Measurements from ENCODE around the gene TLCD3B. TPM values are rescaled to one million over a fixed set of nuclear protein-coding genes. Genes with fewer than 3 reads are reported as not detected.
A peak's percentile ranks its signal among the peaks of the same experiment; 100 is the strongest.

TLCD3B gene
- total and polyA plus RNA-seq, 9 of the 15 experiments (the other 6 are each of a cell fraction or from before 2014, with no cell fraction given), result 0.10 to 0.52 (median 0.23) TPM; not detected in 4

- 0 out of 2 replicates have a peak, but pooled peaks have one; percentile 47 for TF ChIP-seq E2F3 (CRISPR knock-in tag; IDR thresholded peaks at IDR 0.05)
- TF ChIP-seq ZNF76 (CRISPR knock-in tag; IDR thresholded peaks at IDR 0.05; ENCODE audit: borderline replicate concordance), result peak; percentile 53; the same call in 1 of the 2 replicates
- no peak for TF ChIP-seq DIDO1 (tag; IDR thresholded peaks at IDR 0.05; ENCODE audit: low read depth)
- TF ChIP-seq FIP1L1 (IDR thresholded peaks at IDR 0.05; ENCODE audit: low read depth, low read length, poor library complexity, severe bottlenecking), result no peak
- peak; percentile 77 for TF ChIP-seq SMARCE1 (IDR thresholded peaks at IDR 0.05)
- 0 out of 2 replicates have a peak, but pooled peaks have one; percentile 7 for TF ChIP-seq NFIC (IDR thresholded peaks at IDR 0.05)
- TF ChIP-seq ATF6 (CRISPR knock-in tag; IDR thresholded peaks at IDR 0.05), result no peak
- TF ChIP-seq POLR3A (IDR thresholded peaks at IDR 0.05; ENCODE audit: borderline replicate concordance, extremely low read depth, insufficient read depth, insufficient read length), result no peak
- 0 out of 2 replicates have a peak, but pooled peaks have one; percentile 43 for TF ChIP-seq ERF (CRISPR knock-in tag; IDR thresholded peaks at IDR 0.05)
- TF ChIP-seq ZSCAN29 (IDR thresholded peaks at IDR 0.05), result peak; percentile 62; the same call in 1 of the 2 replicates
- TF ChIP-seq SIN3B (IDR thresholded peaks at IDR 0.05; ENCODE audit: low read depth), result peak; percentile 40; the same call in 1 of the 2 replicates
- TF ChIP-seq SRSF9 (IDR thresholded peaks at IDR 0.05; ENCODE audit: borderline replicate concordance, low read depth, low read length), result no peak
- TF ChIP-seq POLR2AphosphoS5 (IDR thresholded peaks at IDR 0.05; ENCODE audit: control insufficient read depth, insufficient read depth, low read depth, low read length), result no peak
- TF ChIP-seq ZBTB11 (CRISPR knock-in tag; IDR thresholded peaks at IDR 0.05), result peak in 1 of 3 experiments; percentile 30; a peak in 1 of 6 replicates
- TF ChIP-seq JUN (IDR thresholded peaks at IDR 0.05; ENCODE audit: borderline replicate concordance, low read depth, low read length), result no peak
- TF ChIP-seq JUN (CRISPR knock-in tag; IDR thresholded peaks at IDR 0.05; ENCODE audit: borderline replicate concordance), result no peak
- peak; percentile 73; the same call in 1 of the 2 replicates for TF ChIP-seq SRSF3 (IDR thresholded peaks at IDR 0.05; ENCODE audit: insufficient read depth, low read length)
- TF ChIP-seq ZNF316 (IDR thresholded peaks at IDR 0.05), result peak; percentile 71
- peak; percentile 80 for TF ChIP-seq EGR1 (conservative IDR thresholded peaks at IDR 0.05)
- TF ChIP-seq DPF2 (IDR thresholded peaks at IDR 0.05), result peak; percentile 30
- peak; percentile 75; the same call in 1 of the 2 replicates for TF ChIP-seq C11orf30 (IDR thresholded peaks at IDR 0.05; ENCODE audit: low read depth)
- TF ChIP-seq SMAD2 (IDR thresholded peaks at IDR 0.05; ENCODE audit: low read depth, low read length), result no peak
These were observed 35.1 kb upstream of the TLCD3B start (continued) for GRCh38 chr16:30065943-30066760.

Measured in K562 (cell line).